GM18520 (cell line): ENCODE results near the gene ZCCHC4.

Source experiments
- ATAC-seq: cut with Tn5 transposase; IDR thresholded peaks from one replicate; pipeline ENCODE4 v1.9.1; 2021; ENCODE audit not compliant: unreplicated experiment

The ZCCHC4 gene

GRCh38 chr4:25312496-25313200, at the start of gene ZCCHC4:
Gene ZCCHC4 (plus strand): TSS chr4:25312774. CDS start chr4:25312810, 36 bp downstream.
- ATAC-seq = peak; percentile 82

DNA sequence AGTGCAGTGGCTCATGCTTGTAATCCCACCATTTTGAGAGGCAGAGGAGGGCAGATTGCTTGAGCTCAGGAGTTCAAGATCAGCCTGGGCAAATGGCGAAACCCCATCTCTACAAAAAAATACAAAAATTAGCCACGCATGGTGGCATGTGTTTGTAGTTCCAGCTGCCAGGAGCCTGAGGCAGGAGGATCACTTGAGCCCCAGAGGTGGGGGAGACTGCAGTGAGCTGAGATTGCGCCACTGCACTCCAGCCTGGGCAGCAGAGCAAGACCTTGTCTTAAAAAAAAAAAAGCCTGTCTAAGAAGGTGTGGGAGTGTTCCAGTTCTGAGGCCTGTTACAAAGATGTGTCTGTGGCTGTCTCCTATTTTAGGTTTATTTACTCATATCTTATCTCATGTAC, 40.7 kb upstream of the ZCCHC4 start:
- no peak for ATAC-seq

GRCh38 chr4:25280210-25280609, 32.4 kb upstream of the ZCCHC4 start:
- no peak for ATAC-seq

DNA sequence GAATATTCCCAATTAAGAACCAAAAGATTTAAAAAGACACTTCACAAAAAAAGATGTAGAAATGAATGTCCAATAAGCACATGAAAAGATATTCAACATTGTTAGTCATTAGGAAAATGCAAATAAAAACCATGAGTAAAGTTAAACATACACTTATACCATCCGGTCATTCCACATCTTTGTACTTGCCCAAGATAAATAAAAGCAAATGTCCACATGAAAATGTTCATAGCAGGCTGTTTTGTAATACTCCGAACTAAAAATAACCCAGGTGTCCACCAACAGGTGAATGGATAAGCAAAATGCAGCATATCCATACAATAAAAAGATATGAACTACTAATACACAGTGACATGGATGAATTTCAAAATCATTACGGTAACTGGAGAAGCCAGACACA, 28.6 kb upstream of the ZCCHC4 start:
- ATAC-seq = no peak

- no peak for ATAC-seq
Measured at GRCh38 chr4:25284466-25284865, 28.1 kb upstream of the ZCCHC4 start.

DNA sequence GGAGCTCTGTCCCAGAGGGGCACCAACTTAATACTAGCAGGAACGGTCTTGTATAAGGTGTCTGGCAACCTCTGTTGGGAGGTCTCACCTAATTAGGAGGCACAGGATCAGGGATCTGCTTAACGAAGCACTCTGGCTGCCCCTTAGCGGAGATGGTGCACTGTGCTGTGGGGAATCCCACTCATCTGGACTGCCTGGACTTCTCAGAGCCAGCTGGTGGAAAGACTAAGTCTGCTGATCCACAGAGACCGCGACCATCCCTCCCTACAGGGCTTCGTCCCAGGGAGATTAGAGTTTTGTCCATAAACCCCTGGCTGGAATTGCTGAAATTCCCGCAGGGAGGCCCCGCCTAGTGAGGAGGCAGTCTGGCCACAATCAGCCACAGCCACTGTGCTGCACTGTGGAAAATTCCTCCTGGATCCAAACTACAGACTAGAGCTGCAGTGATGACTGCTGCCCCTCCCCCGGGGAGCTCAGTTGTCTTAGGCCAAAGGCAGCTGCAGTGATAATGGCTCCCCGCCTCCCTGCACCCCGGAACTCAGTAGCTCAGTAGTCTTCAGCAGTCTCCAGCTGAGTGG, 22.0 kb upstream of the ZCCHC4 start:
- no peak for ATAC-seq

GRCh38 chr4:25291158-25291733, 21.3 kb upstream of the ZCCHC4 start:
- no peak for ATAC-seq

GRCh38 chr4:25297528-25298242, 14.9 kb upstream of the ZCCHC4 start:
- ATAC-seq = no peak

GRCh38 chr4:25299476-25300203, 12.9 kb upstream of the ZCCHC4 start:
- no peak for ATAC-seq

GRCh38 chr4:25301471-25301870, 11.1 kb upstream of the ZCCHC4 start:
- ATAC-seq = no peak

GRCh38 chr4:25302626-25303025, 9.9 kb upstream of the ZCCHC4 start:
- ATAC-seq = no peak

DNA sequence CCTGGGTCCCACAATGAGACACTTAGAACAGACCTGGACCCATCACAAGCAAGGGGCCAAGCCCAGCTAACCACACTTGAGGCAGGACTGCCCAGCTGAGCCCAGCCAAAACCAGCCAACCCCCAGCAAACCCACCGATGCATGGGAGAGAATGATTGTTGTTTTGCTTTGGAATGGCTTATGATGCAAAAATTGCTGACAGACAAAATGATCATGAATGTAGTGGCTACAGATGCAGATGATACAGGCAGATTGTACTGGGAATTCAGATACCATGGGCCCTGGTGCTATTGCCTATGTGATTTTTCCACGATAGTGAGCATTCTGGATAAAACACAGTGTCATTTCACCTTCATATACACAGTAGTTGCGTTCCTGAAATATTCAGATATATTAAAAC, 9.0 kb upstream of the ZCCHC4 start:
- no peak for ATAC-seq

DNA sequence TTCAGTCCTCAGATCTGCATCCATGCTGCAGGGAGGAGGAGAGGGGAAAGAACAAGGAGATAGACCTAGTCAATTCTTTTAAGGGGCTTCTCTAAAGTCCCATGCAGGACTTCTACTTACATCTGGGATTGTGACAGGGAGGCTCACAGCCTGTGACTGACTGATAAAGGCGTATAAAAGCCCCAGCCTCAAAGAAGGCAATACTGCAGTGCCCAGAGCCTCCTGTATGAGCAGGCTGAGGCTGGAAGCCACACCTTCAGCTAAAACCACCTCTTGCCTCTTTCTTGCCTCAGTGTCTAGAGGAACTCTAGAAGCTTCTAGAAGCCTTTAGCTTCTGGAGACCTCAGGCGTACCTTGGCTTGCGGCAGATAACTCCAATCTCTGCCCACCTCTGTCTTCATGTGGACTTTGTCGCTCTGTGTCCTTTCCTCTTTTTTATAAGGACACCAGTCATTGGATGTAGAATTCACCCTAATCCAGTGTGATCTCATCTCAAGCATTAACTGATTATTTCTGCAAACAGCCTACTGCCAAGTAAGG, 6.0 kb upstream of the ZCCHC4 start:
- ATAC-seq = no peak

GRCh38 chr4:25307596-25307995, 5.0 kb upstream of the ZCCHC4 start:
- ATAC-seq = no peak

- no peak for ATAC-seq
Measured at GRCh38 chr4:25308306-25308705, 4.3 kb upstream of the ZCCHC4 start.

GRCh38 chr4:25308761-25309160, 3.8 kb upstream of the ZCCHC4 start:
- ATAC-seq = no peak

GRCh38 chr4:25310066-25310802, 2.3 kb upstream of the ZCCHC4 start:
- no peak for ATAC-seq

- no peak for ATAC-seq
Measured at GRCh38 chr4:25310803-25311166, 1.8 kb upstream of the ZCCHC4 start.

GRCh38 chr4:25313201-25313895, 774 bp downstream of the ZCCHC4 start:
- no peak for ATAC-seq

DNA sequence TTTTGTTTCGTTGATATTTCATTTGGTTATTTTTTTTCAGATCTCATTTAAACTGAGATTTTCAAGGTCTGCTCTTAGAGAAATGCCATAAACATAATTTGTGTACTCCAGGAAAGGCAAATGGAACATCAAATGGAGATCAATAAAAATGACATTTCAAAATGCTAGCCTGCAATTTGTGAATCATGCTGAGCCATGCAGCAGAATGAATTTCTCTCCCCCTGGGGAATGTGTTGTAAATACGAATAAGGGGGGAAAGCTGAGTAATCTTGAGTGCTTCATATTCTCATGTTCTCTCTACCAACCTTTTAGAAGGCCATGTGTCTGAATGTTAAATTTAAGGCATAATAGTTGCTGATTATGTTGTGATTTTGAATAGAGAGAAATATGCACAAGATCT, 7.8 kb downstream of the ZCCHC4 start:
- ATAC-seq = no peak
